Natural killer cell (primary cell): ENCODE results near the gene MICAL2. TPM values are rescaled to one million over a fixed set of nuclear protein-coding genes. Genes with fewer than 3 reads are reported as not detected.

Experiments used
- ATAC-seq, 3 donors: fragments of 150-1000 bp in 2 of 3; fragments of 200-7000 bp in 1 of 3; cut with Tn5 transposase; 1 replicate in 1 of 3; 2 replicates in 2 of 3; pipeline ENCODE4 v1.10.0; 2021; ENCODE audit warnings: mild to moderate bottlenecking in 2 of 3, moderate library complexity in 2 of 3
- DNase-seq, 2 donors: peaks; one replicate each; pipeline versions ENCODE4 v3.0.0 to v3.0.0-alpha.2; 2013 to 2021; ENCODE audit warnings: mixed read lengths in 1 of 2
- H3K27ac ChIP-seq: one replicate; pipeline ENCODE4 v1.5.1; 2013; ENCODE audit warnings: mild to moderate bottlenecking, low read length
- H3K27me3 ChIP-seq: one replicate; pipeline ENCODE4 v1.6.1; 2013; ENCODE audit warnings: low read length; ENCODE audit not compliant: control insufficient read depth, insufficient read depth
- H3K36me3 ChIP-seq: one replicate; pipeline ENCODE4 v1.6.1; 2013; ENCODE audit warnings: low read length; ENCODE audit not compliant: control insufficient read depth, insufficient read depth
- H3K4me1 ChIP-seq: one replicate; pipeline ENCODE4 v1.6.1; 2013; ENCODE audit warnings: low read length; ENCODE audit not compliant: control insufficient read depth, insufficient read depth
- H3K4me3 ChIP-seq: one replicate; pipeline ENCODE4 v1.5.1; 2013; ENCODE audit warnings: low read length
- H3K9me3 ChIP-seq: one replicate; pipeline ENCODE4 v1.6.1; 2013; ENCODE audit warnings: low read length; ENCODE audit not compliant: control insufficient read depth, insufficient read depth
- H3K27ac Mint-ChIP-seq, 2 donors: one replicate each; pipeline ENCODE4 v1.8.0; 2022; ENCODE audit warnings: mild to moderate bottlenecking in 2 of 2, mixed read lengths in 2 of 2, moderate library complexity in 1 of 2
- H3K27me3 Mint-ChIP-seq, 2 donors: one replicate each; pipeline ENCODE4 v1.8.0; 2022; ENCODE audit warnings: low read depth in 2 of 2, mixed read lengths in 2 of 2
- H3K36me3 Mint-ChIP-seq: one replicate; pipeline ENCODE4 v1.8.0; 2022; ENCODE audit warnings: mixed read lengths
- H3K4me1 Mint-ChIP-seq, 2 donors: one replicate each; pipeline ENCODE4 v1.8.0; 2022; ENCODE audit warnings: mixed read lengths in 2 of 2
- H3K4me3 Mint-ChIP-seq: one replicate; pipeline ENCODE4 v1.8.0; 2022; ENCODE audit warnings: mild to moderate bottlenecking, moderate library complexity, mixed read lengths
- H3K9me3 Mint-ChIP-seq, 2 donors: one replicate each; pipeline ENCODE4 v1.8.0; 2022; ENCODE audit warnings: mixed read lengths in 2 of 2
- WGBS: methylation state at CpG from one replicate; pipeline ENCODE4 v1.1.7; 2013; ENCODE audit warnings: missing lambda C conversion rate; ENCODE audit not compliant: insufficient coverage; 5-methylcytosine and 5-hydroxymethylcytosine counted together
- intact Hi-C: fragments of 100-400 bp; cut with micrococcal nuclease; formaldehyde crosslinking; loops from one replicate; pipeline ENCODE4 v1.14.2; 2022
- total RNA-seq, 4 donors: library from RNA; stranded (reverse); fragments of 120-200 nt in 1 of 4; gene quantifications; one replicate each; pipeline versions ENCODE4 v1.2.3 to v1.2.4, GENCODE V29; 2013 to 2022
- TF ChIP-seq, protein P1 (sequence below): fragments of 200-600 bp; IDR thresholded peaks from one replicate; pipeline ENCODE4 v1.8.0; 2022; ENCODE audit warnings: antibody characterized with exemption

MICAL2 gene
- total RNA-seq, 3 donors from 2014 or later (not counting 1 experiment from before 2014, with no cell fraction given): 54.6 to 68.6 (median 57.4) TPM

GRCh38 chr11:12125609-12126149, 15.3 kb downstream of the MICAL2 start:
- Mint-ChIP-seq H3K27me3 (peaks cover 0 to 7% of the 10 kb centered on the region in 2 donors), H3K4me1 (peaks cover 36 to 52% of the 10 kb centered on the region in 2 donors), H3K9me3 (no peaks in the 10 kb centered on the region), H3K4me3 (no peak overlapping the region), H3K27ac (no peak overlapping the region), H3K36me3 (no peaks in the 10 kb centered on the region)
- DNase-seq (no peak), ATAC-seq (no peak)
- Histone ChIP-seq H3K4me1 (peaks cover 49% of the 10 kb centered on the region), H3K27ac (no peak overlapping the region), H3K4me3 (no peak overlapping the region), H3K36me3 (no peaks in the 10 kb centered on the region), H3K9me3 (no peaks in the 10 kb centered on the region), H3K27me3 (no peaks in the 10 kb centered on the region)
- intact Hi-C loops: no loop called here
- TF ChIP-seq, protein P1, sequence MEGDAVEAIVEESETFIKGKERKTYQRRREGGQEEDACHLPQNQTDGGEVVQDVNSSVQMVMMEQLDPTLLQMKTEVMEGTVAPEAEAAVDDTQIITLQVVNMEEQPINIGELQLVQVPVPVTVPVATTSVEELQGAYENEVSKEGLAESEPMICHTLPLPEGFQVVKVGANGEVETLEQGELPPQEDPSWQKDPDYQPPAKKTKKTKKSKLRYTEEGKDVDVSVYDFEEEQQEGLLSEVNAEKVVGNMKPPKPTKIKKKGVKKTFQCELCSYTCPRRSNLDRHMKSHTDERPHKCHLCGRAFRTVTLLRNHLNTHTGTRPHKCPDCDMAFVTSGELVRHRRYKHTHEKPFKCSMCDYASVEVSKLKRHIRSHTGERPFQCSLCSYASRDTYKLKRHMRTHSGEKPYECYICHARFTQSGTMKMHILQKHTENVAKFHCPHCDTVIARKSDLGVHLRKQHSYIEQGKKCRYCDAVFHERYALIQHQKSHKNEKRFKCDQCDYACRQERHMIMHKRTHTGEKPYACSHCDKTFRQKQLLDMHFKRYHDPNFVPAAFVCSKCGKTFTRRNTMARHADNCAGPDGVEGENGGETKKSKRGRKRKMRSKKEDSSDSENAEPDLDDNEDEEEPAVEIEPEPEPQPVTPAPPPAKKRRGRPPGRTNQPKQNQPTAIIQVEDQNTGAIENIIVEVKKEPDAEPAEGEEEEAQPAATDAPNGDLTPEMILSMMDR: no peak
- WGBS: 83% methylated on average over 3 of the region's 4 CpGs

DNA sequence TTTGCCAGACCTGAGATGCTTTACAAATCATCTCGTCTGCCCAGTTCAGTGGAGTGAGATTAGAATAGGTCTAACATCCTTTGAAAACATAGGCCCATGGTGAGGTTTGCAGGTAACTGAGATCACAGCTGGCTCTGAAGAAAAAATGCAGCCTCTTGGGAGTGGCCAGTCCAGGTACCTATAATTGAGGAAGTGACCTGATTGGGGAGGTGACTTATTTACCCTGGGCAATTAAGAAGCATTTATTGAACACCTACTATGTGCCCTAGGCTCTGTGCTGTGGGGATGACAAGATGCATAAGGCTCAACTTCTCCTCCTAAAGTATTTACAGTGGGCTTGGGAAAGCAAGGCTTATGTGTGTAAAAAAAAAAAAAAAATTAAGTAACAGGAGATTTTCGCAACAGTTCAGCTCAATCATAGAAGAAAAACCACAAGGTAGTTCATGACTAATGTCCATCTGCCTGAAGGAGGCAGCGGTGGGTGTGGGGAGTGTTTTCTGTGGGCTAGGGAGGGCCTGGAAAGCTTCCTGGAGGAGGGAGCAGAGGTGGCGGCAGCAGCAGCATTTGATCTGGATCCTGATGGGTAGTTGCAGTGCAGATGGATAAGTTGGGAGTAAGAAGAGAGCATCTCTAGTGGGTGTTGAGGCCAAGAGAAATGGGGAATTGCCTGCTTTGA, 16.1 kb downstream of the MICAL2 start:
- Histone ChIP-seq H3K27me3 (no peaks in the 10 kb centered on the region), H3K27ac (no peak overlapping the region), H3K36me3 (no peaks in the 10 kb centered on the region), H3K4me3 (no peak overlapping the region), H3K9me3 (no peaks in the 10 kb centered on the region), H3K4me1 (peaks cover 42% of the 10 kb centered on the region)
- Mint-ChIP-seq H3K36me3 (no peaks in the 10 kb centered on the region), H3K9me3 (no peaks in the 10 kb centered on the region), H3K4me1 (peaks cover 36 to 52% of the 10 kb centered on the region in 2 donors), H3K4me3 (no peak overlapping the region), H3K27me3 (peaks cover 0 to 7% of the 10 kb centered on the region in 2 donors), H3K27ac (no peak overlapping the region)
- TF ChIP-seq, protein P1: no peak
- DNase-seq (no peak), ATAC-seq (no peak)
- intact Hi-C loops: no loop called here
- WGBS: 66% methylated on average over 4 of the region's 4 CpGs

- no peaks in the 10 kb centered on the region for H3K9me3 Mint-ChIP-seq
- H3K4me3 Mint-ChIP-seq: no peak overlapping the region
- ATAC-seq (no peak), DNase-seq (no peak)
- intact Hi-C loops: no loop called here
- H3K36me3 Mint-ChIP-seq: no peaks in the 10 kb centered on the region
- peaks cover 41% of the 10 kb centered on the region for H3K4me1 ChIP-seq
- TF ChIP-seq, protein P1: no peak
- H3K27ac ChIP-seq: no peak overlapping the region
- H3K4me1 Mint-ChIP-seq: peaks cover 36 to 48% of the 10 kb centered on the region in 2 donors
- H3K27ac Mint-ChIP-seq: peak overlapping the region in 1 of 2 donors; percentile 14
- H3K27me3 ChIP-seq: no peaks in the 10 kb centered on the region
- H3K27me3 Mint-ChIP-seq: peaks cover 0 to 7% of the 10 kb centered on the region in 2 donors
- no peaks in the 10 kb centered on the region for H3K36me3 ChIP-seq
- H3K4me3 ChIP-seq: no peak overlapping the region
- 87% methylated on average over 3 of the region's 4 CpGs for WGBS
- H3K9me3 ChIP-seq: no peaks in the 10 kb centered on the region
Measured at GRCh38 chr11:12127206-12127898, 17.0 kb downstream of the MICAL2 start.
